Fibroblast of skin of abdomen (primary cell): ENCODE data around the gene CTNNA3.

ENCODE experiments used
- DNase-seq: peaks from one replicate; pipeline ENCODE4 v3.0.0-alpha.2; 2013

The CTNNA3 gene

DNA sequence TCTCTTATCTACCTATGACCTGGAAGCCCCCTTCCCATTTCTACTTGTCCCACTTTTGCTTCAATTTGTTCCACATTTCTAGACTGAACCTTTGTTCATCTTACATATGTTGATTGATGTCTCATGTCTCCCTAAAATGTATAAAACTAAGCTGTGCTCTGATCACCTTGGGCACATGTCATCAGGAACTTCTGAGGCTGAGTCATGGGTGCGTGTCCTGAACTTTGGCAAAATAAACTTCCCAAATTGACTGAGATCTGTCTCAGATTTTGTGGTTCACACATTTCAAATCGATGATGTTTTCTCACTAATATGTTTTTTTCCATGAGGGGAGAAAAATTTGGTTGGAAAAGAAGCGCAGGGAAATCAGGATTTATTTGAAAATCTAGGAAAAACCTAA is 1176.4 kb downstream of the CTNNA3 start:
- DNase-seq = no peak

DNA sequence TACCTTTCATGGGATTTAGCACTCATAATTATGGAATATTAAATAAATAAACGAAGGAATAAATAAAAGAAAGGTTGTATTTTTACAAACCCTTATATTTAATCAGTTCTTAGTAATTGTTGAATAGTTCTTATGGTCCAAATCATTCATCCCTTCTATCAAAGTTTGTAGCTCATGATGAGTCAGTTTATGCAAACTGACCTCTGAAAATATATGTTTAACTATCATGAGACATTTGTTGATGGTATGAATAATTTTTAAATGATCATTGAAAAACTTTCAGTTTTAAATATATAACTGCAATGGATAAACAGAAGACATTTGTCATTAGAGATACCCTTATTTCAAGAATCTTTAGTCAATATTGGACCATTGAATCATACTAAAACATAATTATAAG is 1181.3 kb downstream of the CTNNA3 start:
- DNase-seq = no peak

DNA sequence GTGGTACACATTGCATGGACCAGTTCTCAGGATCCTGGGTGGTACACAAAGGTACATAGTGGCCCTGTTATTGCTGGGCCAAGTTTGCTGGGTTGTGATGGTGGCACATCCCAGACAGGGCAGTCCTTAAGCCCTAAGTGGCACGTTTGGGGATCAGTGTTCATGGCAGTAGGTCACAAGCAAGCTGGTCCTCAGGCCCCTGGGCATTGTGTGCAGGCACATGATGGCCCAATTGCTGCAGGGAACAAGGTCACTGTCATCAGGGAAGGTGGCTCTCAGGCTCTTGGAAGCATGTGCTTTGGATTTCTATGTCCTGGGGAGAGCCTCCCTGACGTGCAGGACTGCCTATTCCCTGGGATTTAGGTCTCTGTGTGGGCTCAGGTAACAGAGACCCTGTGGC is 1182.5 kb downstream of the CTNNA3 start:
- no peak for DNase-seq

DNA sequence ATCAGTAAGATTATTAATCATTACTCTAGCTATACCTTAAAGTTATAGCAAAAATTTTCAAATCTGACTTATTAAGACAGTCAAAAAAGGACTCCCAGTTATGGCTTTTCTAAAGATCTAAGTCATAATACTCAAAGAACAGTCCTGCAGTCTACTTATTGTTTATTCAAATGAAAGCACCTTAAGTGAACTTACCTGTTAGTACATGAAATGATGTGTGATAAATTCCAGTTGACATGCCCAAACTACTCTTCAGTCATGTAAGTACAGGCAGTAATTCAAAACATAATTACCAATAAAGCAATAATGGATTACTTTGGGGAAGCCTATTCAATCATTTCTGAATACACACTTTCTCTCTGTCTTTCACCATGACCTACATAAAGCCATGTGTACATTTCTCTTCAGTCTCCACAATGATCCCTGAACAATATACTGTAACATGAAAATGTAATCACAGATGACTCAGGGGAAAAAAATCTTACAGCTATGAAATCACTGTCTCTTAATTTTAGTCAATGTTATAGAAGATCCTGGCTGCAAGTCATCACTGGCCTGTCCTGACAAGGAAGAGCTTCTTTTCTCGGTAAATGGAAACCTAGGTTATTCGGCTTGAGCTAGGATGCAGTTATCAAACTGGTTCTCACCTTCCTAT is 1190.9 kb downstream of the CTNNA3 start:
- DNase-seq = peak; percentile 35

DNA sequence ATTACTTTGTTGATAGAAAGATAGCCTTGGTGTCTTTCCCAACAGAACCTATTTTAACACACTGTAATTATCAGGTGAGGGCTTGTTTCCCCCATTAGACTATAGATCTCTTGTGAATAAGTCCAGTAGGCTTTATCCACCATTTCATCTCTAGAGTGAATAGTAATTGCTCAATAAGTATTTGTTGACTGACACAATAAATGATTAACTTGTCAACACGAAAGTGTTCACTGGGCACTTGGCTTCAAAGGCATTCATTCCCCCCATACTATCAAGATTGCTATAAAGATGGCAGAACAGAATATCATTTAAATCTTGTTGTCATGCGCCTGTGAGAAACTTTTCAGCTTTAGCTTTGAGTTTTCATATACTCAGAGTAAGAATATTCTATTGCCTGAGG is 1194.6 kb downstream of the CTNNA3 start:
- DNase-seq = no peak

DNA sequence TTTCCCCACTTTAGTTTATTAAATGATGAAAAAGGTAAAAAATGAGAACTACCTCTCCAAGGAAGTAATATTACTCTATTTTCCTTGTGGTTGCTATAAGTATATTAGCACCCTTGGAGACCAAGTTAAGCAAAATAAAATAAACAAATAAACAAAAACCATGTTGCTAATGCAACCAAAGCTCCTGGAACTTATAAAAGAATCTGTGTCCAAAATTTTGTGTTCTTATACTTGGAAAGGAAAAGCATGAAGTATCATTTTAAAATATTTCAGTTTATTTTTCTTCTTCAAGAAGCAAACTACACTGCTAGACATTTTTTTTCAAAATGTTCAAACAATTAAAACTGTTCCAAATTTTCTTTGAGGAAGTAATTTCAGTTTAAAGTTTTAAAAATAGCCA is 1212.0 kb downstream of the CTNNA3 start:
- no peak for DNase-seq

DNA sequence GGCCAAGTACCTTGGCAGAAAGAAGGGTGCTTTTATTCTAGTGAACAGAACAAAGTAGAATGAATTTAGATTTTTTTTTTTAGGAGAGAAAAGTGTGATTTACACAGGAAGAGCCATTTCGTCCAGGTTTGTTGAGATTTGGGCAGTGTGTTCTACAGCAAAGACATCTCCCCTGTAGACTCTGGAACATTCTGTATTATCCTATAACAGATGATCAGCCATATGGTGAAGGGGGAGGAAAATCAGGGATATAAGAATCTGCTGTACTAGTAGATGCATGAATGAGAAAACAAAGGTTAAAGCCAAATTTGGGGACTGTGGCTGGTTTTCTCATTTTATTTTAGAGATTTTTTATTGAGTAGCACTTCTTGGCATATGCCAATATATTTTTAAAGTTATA is 1223.8 kb downstream of the CTNNA3 start:
- no peak for DNase-seq

DNA sequence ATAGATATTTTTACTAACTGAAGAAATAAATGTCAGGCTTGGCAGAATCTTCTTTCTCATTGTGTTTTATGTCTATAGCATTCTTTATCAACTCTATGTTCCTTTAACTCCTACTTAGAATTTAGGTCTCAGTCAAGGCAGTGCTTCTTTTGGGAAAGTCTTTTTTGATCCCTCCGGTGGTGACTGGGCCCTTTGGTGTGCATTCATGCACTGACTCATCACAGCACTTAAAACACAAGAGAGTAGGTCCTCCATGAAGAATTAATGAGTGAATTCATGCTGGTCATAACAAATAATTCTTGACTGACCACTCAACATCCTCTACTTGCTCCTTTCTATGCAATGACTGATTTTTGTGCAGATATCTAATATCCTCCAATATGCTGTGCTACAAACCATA is 1229.0 kb downstream of the CTNNA3 start:
- DNase-seq = no peak

DNA sequence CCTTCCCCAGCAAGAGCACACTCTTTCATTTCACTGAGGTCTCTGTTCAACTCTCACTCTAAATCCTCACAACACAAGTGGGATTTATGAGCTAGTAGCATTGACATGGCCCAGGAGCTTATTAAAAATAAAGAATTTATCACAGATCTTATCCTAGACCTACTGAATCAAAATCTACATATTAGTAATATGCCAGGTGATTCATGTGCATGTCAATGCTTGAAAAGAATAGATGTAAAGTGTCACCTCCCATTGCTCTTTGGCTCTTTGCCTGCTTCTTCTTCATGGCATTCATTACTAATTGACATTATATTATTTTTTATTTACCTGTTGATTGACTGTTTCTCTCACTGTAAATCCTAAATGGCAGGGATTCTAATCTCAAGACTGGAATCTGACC is 1229.4 kb downstream of the CTNNA3 start:
- DNase-seq = no peak

DNA sequence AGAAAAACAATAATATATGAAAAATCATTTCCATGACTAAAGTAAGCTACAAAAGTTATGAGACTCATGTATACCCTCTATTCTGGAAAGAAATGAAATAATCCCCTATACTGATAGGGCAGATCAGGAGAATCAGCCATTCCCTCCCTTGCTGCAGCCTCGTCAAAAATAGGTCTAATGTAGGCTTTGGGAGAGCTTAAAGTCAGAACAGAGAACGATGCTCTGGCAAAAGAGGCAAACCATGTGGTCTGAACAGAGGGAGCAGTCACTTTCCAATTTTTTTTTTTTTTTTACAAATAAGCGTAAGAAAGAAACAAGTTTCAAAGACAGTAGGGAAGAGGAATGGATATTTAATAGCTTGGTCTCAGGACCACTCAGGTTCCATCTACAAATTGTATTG is 1232.4 kb downstream of the CTNNA3 start:
- DNase-seq = no peak

DNA sequence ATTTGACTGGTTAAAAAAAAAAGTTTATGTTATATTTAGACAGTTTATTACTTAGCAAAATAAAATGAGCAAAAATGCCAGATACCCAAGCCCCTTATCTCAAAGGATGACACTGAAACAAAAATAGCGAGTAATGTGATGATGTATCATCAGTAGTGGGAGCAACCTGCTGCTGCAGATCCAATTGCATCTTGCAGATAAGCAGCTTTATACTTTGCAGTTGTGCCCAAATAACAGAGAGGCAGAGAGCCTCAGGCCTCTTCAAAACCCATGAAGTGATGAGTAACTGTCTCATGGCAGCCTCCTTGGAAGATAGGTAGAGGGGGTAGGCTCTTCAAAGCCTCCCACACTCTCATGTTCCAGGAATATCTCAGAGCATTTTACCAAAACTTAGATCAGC is 1238.4 kb downstream of the CTNNA3 start:
- DNase-seq = no peak

DNA sequence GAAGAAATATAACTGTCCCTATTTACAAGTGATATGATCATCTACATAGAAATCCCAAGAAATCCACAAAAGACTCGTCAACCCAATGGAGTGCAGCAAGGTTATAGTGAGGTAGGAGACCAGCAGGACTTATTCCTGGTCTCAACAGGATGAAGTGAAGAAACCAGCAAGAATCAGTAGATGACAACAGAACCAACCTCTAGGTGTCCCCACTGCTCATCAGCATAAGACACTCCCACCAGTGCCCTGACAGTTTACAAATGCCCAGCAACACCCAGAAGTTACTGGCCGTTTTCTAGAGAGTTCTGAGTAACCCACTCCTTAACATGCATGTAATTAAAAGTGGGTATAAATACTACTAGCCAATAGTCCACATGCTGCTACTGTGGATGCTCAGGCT is 1240.7 kb downstream of the CTNNA3 start:
- DNase-seq = no peak

DNA sequence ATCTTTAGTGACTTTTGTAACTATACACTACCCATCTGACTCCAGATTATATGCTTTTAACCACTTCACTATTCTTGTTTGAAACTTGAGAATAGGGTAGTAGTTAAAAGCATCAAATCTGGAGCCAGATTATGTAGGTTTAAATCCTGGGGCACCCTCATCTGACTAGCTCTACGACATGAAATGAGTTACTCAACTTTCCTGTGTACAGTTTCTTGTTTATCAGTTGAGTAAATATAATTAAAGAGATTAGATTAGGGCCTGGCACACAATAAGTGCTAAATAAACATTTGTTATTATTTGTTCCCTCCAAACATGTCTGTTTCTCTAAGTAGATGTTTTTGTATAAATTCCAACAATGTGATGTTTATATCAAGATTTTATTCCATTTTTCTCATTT is 1255.4 kb downstream of the CTNNA3 start:
- DNase-seq = no peak

DNA sequence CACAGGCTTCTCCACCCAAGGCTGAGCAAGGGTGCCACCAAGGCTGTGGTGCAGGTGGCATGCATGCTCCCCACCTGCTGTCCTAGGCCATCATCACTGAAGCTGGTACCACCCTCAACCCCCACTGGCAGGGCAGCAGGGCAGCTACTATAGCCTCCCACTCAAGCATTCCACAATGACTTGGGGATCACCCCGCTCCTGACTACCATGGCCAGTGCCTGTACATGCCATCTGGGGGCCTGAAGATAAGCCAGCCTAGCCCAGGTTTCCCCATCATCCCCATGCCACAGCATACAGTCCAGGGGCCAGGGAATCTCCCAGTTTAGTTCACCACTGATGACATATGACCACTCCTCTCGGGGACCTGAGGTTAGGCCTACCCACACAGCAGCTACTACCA is 1281.1 kb downstream of the CTNNA3 start:
- no peak for DNase-seq

DNA sequence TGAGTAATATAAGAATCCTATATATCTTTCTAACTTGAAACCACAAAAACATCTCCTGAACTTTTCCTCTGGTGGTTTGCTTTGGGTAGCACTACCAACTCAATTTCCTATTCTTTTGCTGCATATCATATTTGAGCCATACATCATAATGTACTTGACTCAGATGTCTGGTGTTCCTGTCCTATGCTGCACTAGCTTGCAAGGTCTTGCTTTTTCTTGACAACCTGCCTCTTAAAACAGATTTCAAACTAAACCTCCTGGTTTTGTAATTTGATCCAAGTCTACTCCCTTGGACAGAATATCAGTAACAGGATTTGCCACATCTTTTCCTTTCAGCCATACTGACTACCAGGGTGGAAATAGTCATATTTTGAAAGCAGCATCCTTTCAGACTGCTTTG is 1290.4 kb downstream of the CTNNA3 start:
- no peak for DNase-seq

DNA sequence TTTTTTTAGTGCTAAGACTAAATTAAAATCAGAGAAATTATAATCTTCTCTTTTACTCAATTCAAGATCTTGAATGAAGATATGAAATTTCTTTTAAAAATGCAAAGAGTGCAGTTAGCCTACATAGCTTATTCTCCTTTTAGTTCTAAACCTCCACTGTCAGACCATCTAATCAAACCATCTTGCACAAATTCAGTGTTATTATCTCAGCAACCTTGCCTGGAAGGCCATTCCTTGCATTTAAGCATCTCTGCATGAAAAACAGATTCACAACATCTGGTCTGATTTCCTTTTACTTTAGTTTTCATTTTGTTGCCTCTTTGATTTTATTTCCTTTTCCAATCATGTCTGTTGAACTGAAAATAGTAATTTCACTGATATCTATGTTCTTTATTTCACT is 1297.3 kb downstream of the CTNNA3 start:
- DNase-seq = no peak

DNA sequence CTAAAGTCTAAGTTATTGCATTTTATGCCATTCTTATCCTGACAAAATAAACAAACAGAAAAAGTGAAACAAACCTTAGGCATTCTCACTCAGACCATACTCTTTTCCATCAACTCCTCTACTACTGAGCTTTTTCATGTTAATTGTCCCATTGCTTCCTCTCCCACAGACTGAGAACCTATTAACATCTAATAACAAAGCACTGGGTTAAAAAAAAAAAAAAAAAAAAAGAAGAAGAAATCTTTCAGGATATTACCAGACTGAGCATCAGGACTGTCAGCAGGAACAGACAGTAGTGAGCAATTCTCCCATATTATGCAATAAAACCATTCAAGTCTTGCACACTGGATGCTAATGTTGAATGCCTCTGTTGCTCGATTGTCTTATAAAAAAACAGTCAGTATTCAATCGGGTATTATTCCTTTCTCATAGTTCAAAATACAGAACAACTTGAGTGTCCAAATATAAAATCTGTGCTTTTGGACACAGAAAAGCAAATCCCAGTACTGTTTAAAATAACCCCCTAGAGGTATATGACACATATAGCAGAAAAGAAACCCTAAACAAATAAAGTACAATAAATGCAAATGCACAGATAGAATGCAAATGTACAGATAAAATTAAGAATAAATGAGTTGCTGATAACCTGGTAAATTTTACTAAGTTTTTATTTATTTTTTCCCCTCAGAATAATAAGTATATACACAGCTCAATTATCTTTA is 1301.5 kb downstream of the CTNNA3 start:
- no peak for DNase-seq

DNA sequence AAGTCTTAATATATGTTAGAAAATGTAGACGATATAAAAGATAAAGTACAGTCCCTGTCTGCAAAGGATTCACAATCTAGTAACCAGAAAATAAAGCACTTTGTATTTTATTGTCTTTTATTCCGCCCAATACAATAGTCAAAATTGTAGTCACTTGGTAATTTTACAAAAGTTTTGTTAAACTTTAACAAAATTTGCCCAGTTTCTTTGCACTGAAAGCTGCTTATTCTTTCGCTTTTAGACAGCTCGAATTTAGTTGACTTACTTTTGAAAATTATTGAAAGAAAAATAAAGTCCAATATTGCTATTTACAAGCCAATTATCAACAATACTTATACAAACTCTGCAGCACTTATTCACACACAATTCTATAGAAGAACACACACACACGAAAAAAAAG is 1305.1 kb downstream of the CTNNA3 start:
- no peak for DNase-seq

DNA sequence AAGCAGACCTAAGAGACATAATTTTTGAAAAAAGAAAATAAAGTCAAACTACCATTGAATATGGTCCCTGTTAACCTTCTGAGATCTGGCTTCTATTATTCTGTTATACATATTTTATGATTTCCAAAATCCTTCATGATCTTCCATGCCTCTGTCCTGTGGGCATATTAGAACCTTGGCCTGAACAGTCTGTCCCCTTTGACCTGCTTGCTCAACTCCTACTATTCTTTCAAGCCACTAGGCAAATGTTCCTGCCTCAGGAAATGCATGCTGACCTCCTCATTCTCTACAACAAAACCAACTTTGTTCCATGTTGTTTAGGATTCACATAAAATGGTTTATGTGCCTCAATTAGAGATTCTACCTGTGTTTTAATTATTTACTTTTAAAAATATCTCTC is 1315.0 kb downstream of the CTNNA3 start:
- no peak for DNase-seq

DNA sequence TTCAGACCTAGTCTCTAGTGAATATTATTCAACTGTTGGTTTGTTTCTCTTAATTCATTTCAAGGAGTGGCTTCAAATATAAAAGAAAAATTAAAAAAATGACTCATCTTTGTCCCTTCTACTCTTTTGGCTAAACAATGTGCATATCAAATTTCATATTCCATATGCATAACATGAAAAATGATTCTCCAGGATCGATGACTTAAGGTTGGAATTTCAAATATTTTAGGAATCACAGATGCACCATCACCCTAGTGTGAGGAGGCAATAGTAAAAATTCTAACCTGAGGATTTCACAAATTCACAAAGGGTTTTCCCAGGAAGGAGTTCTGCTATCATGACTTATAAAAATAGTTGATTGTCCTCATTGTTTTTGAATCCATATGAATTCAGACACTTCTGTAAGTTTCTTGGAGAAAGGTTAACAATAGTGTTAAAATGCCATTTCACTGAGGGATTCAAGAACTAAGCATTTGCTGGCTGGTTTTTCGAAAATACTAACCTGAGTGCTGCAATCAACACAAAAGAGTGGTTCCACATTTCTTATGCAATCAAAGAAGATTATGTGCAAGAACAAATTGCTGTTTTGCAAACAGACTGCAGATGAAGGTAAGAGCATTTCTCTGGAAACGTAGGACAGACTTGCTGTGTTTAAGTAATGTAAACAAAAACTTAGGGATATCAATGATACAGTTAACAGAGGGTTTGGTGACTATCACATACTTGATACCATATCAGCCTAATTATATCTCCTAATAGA is 1317.7 kb downstream of the CTNNA3 start:
- peak; percentile 20 for DNase-seq

DNA sequence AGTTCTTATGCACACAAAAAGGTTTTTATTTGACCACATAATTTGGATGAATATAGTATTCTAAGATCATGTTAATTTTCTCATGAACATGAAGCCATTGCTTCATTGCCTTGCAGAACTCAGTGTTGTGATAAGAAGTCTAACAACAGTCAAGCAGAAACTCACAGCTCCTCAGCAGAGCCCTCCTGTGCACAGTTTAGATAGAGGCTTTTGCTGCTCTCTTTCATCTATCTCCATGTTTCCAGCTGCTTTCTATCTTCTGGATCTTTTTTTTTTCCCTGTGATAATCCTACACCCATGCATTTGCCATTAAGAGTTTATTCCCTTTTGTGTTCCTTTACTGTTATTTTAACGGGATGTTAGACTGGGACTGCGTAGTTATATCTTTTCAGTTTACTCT is 1327.8 kb downstream of the CTNNA3 start:
- DNase-seq = no peak

DNA sequence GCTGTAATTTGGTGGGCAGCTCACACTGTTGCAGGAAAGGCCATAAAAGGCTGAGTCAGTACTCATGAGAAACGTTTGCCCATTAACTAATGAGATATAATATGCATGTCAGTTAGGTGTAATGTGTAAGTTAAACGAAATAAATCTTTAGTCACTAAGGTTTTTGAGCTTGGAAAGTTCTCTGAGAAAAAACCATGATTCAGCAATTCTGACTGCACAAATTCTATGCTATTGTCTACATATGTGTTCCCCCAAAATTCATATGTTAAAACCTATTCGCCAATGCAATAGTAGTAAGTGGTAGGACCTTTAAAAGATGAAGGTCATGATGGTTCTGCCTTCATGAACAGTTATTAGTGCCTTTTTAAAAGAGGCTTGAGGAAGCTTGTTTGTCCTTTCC is 1329.8 kb downstream of the CTNNA3 start:
- no peak for DNase-seq

DNA sequence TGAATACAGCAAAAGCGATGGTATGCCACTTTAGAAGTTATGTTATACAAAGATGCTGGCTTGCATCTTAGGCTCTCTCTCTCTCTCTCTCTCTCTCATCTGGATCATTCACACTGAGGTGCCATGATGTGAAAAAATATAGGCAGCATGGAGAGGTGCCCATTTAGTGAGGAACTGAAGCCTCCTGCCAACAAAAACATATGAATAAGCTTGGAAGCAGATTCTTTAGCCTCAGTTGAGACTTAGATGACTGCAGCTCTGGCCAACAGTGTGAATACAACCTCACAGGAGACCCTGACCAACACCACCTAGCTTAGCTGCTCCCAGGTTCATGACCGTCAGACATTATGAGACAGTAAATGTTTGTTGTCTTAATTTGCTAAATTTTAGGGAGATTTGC is 1330.3 kb downstream of the CTNNA3 start:
- no peak for DNase-seq

DNA sequence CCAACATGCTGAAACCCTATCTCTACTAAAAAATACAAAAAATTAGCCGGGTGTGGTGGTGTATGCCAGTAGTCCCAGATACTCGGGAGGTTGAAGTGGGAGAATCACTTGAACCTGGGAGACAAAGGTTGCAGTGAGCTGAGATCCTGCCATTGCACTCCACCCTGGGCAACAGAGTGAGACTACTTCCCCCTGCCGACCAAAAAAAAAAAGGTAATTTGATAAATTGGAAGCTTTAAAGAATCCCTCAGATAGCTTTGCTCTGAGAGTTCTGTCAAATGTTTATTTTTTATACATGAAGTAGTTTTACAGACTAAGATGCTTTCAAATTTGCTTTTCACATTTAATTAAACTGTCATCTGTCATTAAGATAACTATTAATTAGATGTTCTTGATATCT is 1333.5 kb downstream of the CTNNA3 start:
- no peak for DNase-seq
